SK-N-SH treated with all-trans-retinoic acid at 6 μM for 48 hours (cell line): ENCODE results near the gene SPTB.

Source experiments
- ATAC-seq: fragments of 200-7000 bp; cut with Tn5 transposase; 3 replicates; pipeline ENCODE4 v1.9.1; 2020; ENCODE audit warnings: mild to moderate bottlenecking, moderate library complexity
- ARNTL ChIP-seq: fragments of 450-650 bp; formaldehyde crosslinking; IDR thresholded peaks from 2 replicates; pipeline ENCODE4 v1.5.0; 2020; ENCODE audit warnings: low read depth, mild to moderate bottlenecking, moderate library complexity, borderline replicate concordance
- BACH2 ChIP-seq: fragments of 250-450 bp; sonication (Bioruptor Pico); IDR thresholded peaks from 2 replicates; pipeline ENCODE4 v1.9.0; 2021; ENCODE audit warnings: mild to moderate bottlenecking, borderline replicate concordance
- CREB5 ChIP-seq: fragments of 250-450 bp; sonication (Bioruptor Pico); IDR thresholded peaks from 2 replicates; pipeline ENCODE4 v1.5.1; 2020; ENCODE audit warnings: low read depth, mild to moderate bottlenecking, moderate library complexity
- CSDC2 ChIP-seq: fragments of 250-450 bp; sonication (Bioruptor Pico); IDR thresholded peaks from 2 replicates; pipeline ENCODE4 v1.5.0; 2020; ENCODE audit warnings: mild to moderate bottlenecking, moderate library complexity
- CSRNP3 ChIP-seq: fragments of 250-450 bp; sonication (Bioruptor Pico); IDR thresholded peaks from 2 replicates; pipeline ENCODE4 v1.5.1; 2021; ENCODE audit warnings: mild to moderate bottlenecking, moderate library complexity
- ESRRG ChIP-seq: fragments of 250-450 bp; sonication (Bioruptor Pico); IDR thresholded peaks from 2 replicates; pipeline ENCODE4 v1.6.1; 2021; ENCODE audit warnings: mild to moderate bottlenecking
- GLIS3 ChIP-seq: fragments of 250-450 bp; sonication (Bioruptor Pico); IDR thresholded peaks from 2 replicates; pipeline ENCODE4 v1.5.0; 2020; ENCODE audit warnings: mild to moderate bottlenecking, moderate library complexity
- ISL1 ChIP-seq: fragments of 250-450 bp; sonication (Bioruptor Pico); IDR thresholded peaks from 2 replicates; pipeline ENCODE4 v2.1.2; 2022; ENCODE audit warnings: mild to moderate bottlenecking, moderate library complexity
- OSR1 ChIP-seq: fragments of 250-450 bp; sonication (Bioruptor Pico); IDR thresholded peaks from 2 replicates; pipeline ENCODE4 v1.8.0; 2022; ENCODE audit warnings: moderate library complexity, mild to moderate bottlenecking, inconsistent platforms
- POU6F1 ChIP-seq: fragments of 250-450 bp; sonication (Bioruptor Pico); IDR thresholded peaks from 2 replicates; pipeline ENCODE4 v1.8.0; 2021; ENCODE audit warnings: low read depth, mild to moderate bottlenecking, moderate library complexity, borderline replicate concordance
- PPARA ChIP-seq: fragments of 250-450 bp; sonication (Bioruptor Pico); IDR thresholded peaks from 2 replicates; pipeline ENCODE4 v1.5.0; 2020; ENCODE audit warnings: mild to moderate bottlenecking, borderline replicate concordance
- RARB ChIP-seq: fragments of 250-450 bp; sonication (Bioruptor Pico); IDR thresholded peaks from 2 replicates; pipeline ENCODE4 v1.8.0; 2021; ENCODE audit warnings: mild to moderate bottlenecking, moderate library complexity
- SNAI2 ChIP-seq: fragments of 250-450 bp; sonication (Bioruptor Pico); IDR thresholded peaks from 2 replicates; pipeline ENCODE4 v1.5.0; 2020; ENCODE audit warnings: mild to moderate bottlenecking, moderate library complexity
- TCF4 ChIP-seq: fragments of 250-450 bp; sonication (Bioruptor Pico); IDR thresholded peaks from 2 replicates; pipeline ENCODE4 v1.8.0; 2021; ENCODE audit warnings: mild to moderate bottlenecking, moderate library complexity, borderline replicate concordance
- TOX ChIP-seq: fragments of 250-450 bp; sonication (Bioruptor Pico); IDR thresholded peaks from 2 replicates; pipeline ENCODE4 v1.8.0; 2021; ENCODE audit warnings: mild to moderate bottlenecking, moderate library complexity, borderline replicate concordance
- TSHZ2 ChIP-seq: fragments of 250-450 bp; sonication (Bioruptor Pico); IDR thresholded peaks from 2 replicates; pipeline ENCODE4 v1.5.0; 2020; ENCODE audit warnings: mild to moderate bottlenecking, moderate library complexity
- ZC3H10 ChIP-seq: fragments of 250-450 bp; sonication (Bioruptor Pico); IDR thresholded peaks from 2 replicates; pipeline ENCODE4 v1.5.1; 2021; ENCODE audit warnings: mild to moderate bottlenecking, moderate library complexity
- ZFP3 ChIP-seq: fragments of 250-450 bp; sonication (Bioruptor Pico); IDR thresholded peaks from 2 replicates; pipeline ENCODE4 v1.5.0; 2020; ENCODE audit warnings: mild to moderate bottlenecking, moderate library complexity
- ZFP30 ChIP-seq: fragments of 450-650 bp; formaldehyde crosslinking; IDR thresholded peaks from 2 replicates; pipeline ENCODE4 v1.5.0; 2022; ENCODE audit warnings: mild to moderate bottlenecking, moderate library complexity
- ZNF565 ChIP-seq: fragments of 450-650 bp; formaldehyde crosslinking; conservative IDR thresholded peaks from 2 replicates; pipeline ENCODE4 v1.5.0; 2020; ENCODE audit warnings: low read depth, mild to moderate bottlenecking, moderate library complexity
- ZNF70 ChIP-seq: fragments of 450-650 bp; formaldehyde crosslinking; IDR thresholded peaks from 2 replicates; pipeline ENCODE4 v1.5.0; 2020; ENCODE audit warnings: mild to moderate bottlenecking, moderate library complexity
- ZNF8 ChIP-seq: fragments of 450-650 bp; formaldehyde crosslinking; IDR thresholded peaks from 2 replicates; pipeline ENCODE4 v1.5.0; 2020; ENCODE audit warnings: mild to moderate bottlenecking, moderate library complexity

The SPTB gene

GRCh38 chr14:64763085-64763782 lies 116.5 kb downstream of the SPTB start:
- ATAC-seq = no peak
- no peak for TF ChIP-seq ARNTL (CRISPR knock-in tag)
- TF ChIP-seq ZNF565 (CRISPR knock-in tag) = no peak
- no peak for TF ChIP-seq TCF4 (CRISPR knock-in tag)
- no peak for TF ChIP-seq CREB5 (CRISPR knock-in tag)
- no peak for TF ChIP-seq ZNF70 (CRISPR knock-in tag)
- no peak for TF ChIP-seq ZC3H10 (CRISPR knock-in tag)
- no peak for TF ChIP-seq POU6F1 (CRISPR knock-in tag)
- no peak for TF ChIP-seq CSDC2 (CRISPR knock-in tag)
- no peak for TF ChIP-seq ISL1 (CRISPR knock-in tag)
- no peak for TF ChIP-seq SNAI2 (CRISPR knock-in tag)
- no peak for TF ChIP-seq ZFP30
- TF ChIP-seq GLIS3 (CRISPR knock-in tag) = no peak
- no peak for TF ChIP-seq RARB (CRISPR knock-in tag)
- TF ChIP-seq ZFP3 (CRISPR knock-in tag) = no peak
- no peak for TF ChIP-seq TOX (CRISPR knock-in tag)
- no peak for TF ChIP-seq TSHZ2 (CRISPR knock-in tag)
- no peak for TF ChIP-seq BACH2
- TF ChIP-seq PPARA = no peak
- no peak for TF ChIP-seq ZNF8 (CRISPR knock-in tag)

GRCh38 chr14:64762044-64763034 lies 117.4 kb downstream of the SPTB start:
- ATAC-seq = peak; percentile 39
- TF ChIP-seq GLIS3 (CRISPR knock-in tag) (no peak), RARB (CRISPR knock-in tag) (no peak), TCF4 (CRISPR knock-in tag) (peak; percentile 53; the same call in 1 of the 2 replicates), CSRNP3 (CRISPR knock-in tag) (no peak), ZFP30 (no peak), ZC3H10 (CRISPR knock-in tag) (no peak), ARNTL (CRISPR knock-in tag) (no peak), ISL1 (CRISPR knock-in tag) (no peak), SNAI2 (CRISPR knock-in tag) (no peak), ZFP3 (CRISPR knock-in tag) (no peak), BACH2 (no peak), TSHZ2 (CRISPR knock-in tag) (peak; percentile 33; the same call in 1 of the 2 replicates), CSDC2 (CRISPR knock-in tag) (no peak), PPARA (no peak), ZNF70 (CRISPR knock-in tag) (no peak), ESRRG (CRISPR knock-in tag) (no peak), OSR1 (CRISPR knock-in tag) (no peak)
